NCI-H2227 (cell line): Measurements from ENCODE around the gene OR52K2.
"Not testable (repeated sequence)": the region's sequence is repeated elsewhere in the genome, so short reads cannot be mapped to it uniquely, and the experiment has no call there.

Experiments used
- DNase-seq: peaks from one replicate; lab custom pipeline; 2025; ENCODE audit not compliant: unreplicated experiment; lab: John Stamatoyannopoulos, UW

Gene OR52K2

GRCh38 chr11:4479644-4480043 lies 30.5 kb downstream of the OR52K2 start:
- no peak for DNase-seq

- no peak for DNase-seq
Measured at GRCh38 chr11:4480577-4481239, 31.6 kb downstream of the OR52K2 start.

GRCh38 chr11:4481240-4481582 lies 32.1 kb downstream of the OR52K2 start:
- no peak for DNase-seq

- DNase-seq, result no peak
Measured at GRCh38 chr11:4482445-4482844, 33.4 kb downstream of the OR52K2 start, which contains the start of gene OR52K1. Gene OR52K1 (plus strand): TSS chr11:4482646. CDS start chr11:4488901, 6,255 bp downstream.

GRCh38 chr11:4484310-4484709 lies 35.2 kb downstream of the OR52K2 start:
- no peak for DNase-seq

GRCh38 chr11:4491405-4491804 lies 42.3 kb downstream of the OR52K2 start:
- DNase-seq, result not testable (repeated sequence)

- DNase-seq, result no peak
Measured at GRCh38 chr11:4491878-4492606, 42.9 kb downstream of the OR52K2 start.

GRCh38 chr11:4493480-4493818 lies 44.4 kb downstream of the OR52K2 start:
- no peak for DNase-seq

GRCh38 chr11:4495487-4495886 lies 46.4 kb downstream of the OR52K2 start:
- no peak for DNase-seq

GRCh38 chr11:4495986-4496385 lies 46.9 kb downstream of the OR52K2 start:
- no peak for DNase-seq

- DNase-seq, result no peak
Measured at GRCh38 chr11:4496557-4497248, 47.6 kb downstream of the OR52K2 start.
